GM12873 (cell line): ENCODE data around the gene ABR.

Source experiments
- CTCF ChIP-seq: IDR thresholded peaks from 2 replicates; pipeline ENCODE4 v1.5.1; 2012; ENCODE audit warnings: low read depth, mild to moderate bottlenecking, moderate library complexity, low read length, control low read depth; ENCODE audit not compliant: insufficient read depth; ENCODE audit errors: missing control alignments

Gene ABR

GRCh38 chr17:1180958-1181752 is 1.4 kb upstream of the ABR start:
- TF ChIP-seq CTCF = no peak

GRCh38 chr17:1179112-1179817 is 516 bp downstream of the ABR start:
- no peak for TF ChIP-seq CTCF

GRCh38 chr17:1177016-1177700 is 2.6 kb downstream of the ABR start:
- TF ChIP-seq CTCF = no peak

- TF ChIP-seq CTCF = no peak
Observed at GRCh38 chr17:1174263-1174880, 5.4 kb downstream of the ABR start.

- no peak for TF ChIP-seq CTCF
Observed at GRCh38 chr17:1173432-1174262, 6.1 kb downstream of the ABR start.

- TF ChIP-seq CTCF = no peak
Observed at GRCh38 chr17:1171953-1172352, 7.8 kb downstream of the ABR start.
